Astrocyte of the spinal cord (primary cell): ENCODE measurements around the gene ZNF232.
"Not testable (repeated sequence)": the region's sequence is repeated elsewhere in the genome, so short reads cannot be mapped to it uniquely, and the experiment has no call there.

ENCODE experiments used
- DNase-seq: peaks from one replicate; pipeline ENCODE4 v3.0.0; 2011; ENCODE audit warnings: low read depth, low spot score
- H3K4me3 ChIP-seq: 2 replicates; pipeline ENCODE4 v1.5.1; 2011; ENCODE audit warnings: low read depth, mild to moderate bottlenecking, low read length, moderate library complexity
- in situ Hi-C: cut with HindIII; loops from 2 replicates; pipeline ENCODE4 v1.10.0; 2017; ENCODE audit warnings: low sequenced_read_pairs
- TF ChIP-seq, protein P1 (sequence below): IDR thresholded peaks from 2 replicates; pipeline ENCODE4 v1.5.1; 2012; ENCODE audit warnings: low read depth, mild to moderate bottlenecking, low read length, inconsistent platforms

Gene ZNF232

GRCh38 chr17:5092218-5093010, 19.3 kb downstream of the ZNF232 start:
- TF ChIP-seq, protein P1, sequence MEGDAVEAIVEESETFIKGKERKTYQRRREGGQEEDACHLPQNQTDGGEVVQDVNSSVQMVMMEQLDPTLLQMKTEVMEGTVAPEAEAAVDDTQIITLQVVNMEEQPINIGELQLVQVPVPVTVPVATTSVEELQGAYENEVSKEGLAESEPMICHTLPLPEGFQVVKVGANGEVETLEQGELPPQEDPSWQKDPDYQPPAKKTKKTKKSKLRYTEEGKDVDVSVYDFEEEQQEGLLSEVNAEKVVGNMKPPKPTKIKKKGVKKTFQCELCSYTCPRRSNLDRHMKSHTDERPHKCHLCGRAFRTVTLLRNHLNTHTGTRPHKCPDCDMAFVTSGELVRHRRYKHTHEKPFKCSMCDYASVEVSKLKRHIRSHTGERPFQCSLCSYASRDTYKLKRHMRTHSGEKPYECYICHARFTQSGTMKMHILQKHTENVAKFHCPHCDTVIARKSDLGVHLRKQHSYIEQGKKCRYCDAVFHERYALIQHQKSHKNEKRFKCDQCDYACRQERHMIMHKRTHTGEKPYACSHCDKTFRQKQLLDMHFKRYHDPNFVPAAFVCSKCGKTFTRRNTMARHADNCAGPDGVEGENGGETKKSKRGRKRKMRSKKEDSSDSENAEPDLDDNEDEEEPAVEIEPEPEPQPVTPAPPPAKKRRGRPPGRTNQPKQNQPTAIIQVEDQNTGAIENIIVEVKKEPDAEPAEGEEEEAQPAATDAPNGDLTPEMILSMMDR = no peak
- in situ Hi-C loops = no loop called here
- DNase-seq = peak; percentile 5
- no peak overlapping the region for H3K4me3 ChIP-seq

DNA sequence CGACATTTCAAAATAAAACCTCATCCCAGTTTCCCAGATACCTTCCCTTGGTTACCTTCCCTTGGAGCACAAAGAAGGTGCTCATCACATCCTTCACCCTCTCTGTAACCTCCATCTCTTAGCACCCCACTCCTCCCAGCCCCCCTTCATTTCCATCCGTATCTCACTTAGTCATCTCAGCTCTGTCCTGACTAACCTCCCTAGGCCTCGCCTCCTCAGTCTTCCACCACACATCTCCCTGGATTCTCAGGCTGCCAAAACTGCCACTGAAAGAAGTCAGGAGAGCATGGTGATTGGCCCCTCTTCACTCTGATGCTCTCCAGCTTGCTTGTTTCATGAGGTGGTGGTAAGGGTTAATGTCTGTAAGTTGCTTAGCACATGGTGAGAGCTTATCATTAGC, 31.1 kb downstream of the ZNF232 start:
- TF ChIP-seq, protein P1 = no peak
- in situ Hi-C loops = no loop called here
- H3K4me3 ChIP-seq = no peak overlapping the region
- DNase-seq = no peak

GRCh38 chr17:5078106-5079028, 33.3 kb downstream of the ZNF232 start, which contains the start of gene ZFP3:
TSS of gene ZFP3 (plus strand) at chr17:5078467. CDS start at chr17:5091505, 13,038 bp downstream.
- in situ Hi-C loops = no loop called here
- TF ChIP-seq, protein P1 = peak; percentile 6
- DNase-seq = peak; percentile 82
- H3K4me3 ChIP-seq = peak within 1 kb of the TSS; percentile 68

GRCh38 chr17:5077781-5078105, 33.9 kb downstream of the ZNF232 start:
- in situ Hi-C loops = no loop called here
- H3K4me3 ChIP-seq = peak overlapping the region; percentile 68
- no peak for DNase-seq
- TF ChIP-seq, protein P1 = no peak

- DNase-seq, H3K4me3 ChIP-seq, in situ Hi-C loops: not testable (repeated sequence)
Observed at GRCh38 chr17:5077275-5077674, 34.4 kb downstream of the ZNF232 start.

DNA sequence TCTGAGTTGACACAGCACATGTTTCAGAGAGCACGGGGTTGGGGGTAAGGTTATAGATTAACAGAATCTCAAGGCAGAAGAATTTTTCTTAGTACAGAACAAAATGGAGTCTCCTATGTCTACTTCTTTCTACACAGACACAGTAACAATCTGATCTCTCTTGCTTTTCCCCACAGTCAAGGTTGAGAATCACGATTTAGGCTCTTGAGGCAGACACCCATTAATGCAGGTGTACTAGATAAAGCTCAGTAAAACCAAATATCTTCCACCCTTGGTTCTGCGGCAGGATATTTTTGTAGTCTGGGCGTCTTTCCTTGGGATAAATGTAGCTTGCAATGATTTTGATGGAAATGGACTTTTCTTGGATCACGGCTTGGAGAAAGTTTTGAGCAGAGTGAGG, 36.2 kb downstream of the ZNF232 start:
- DNase-seq, in situ Hi-C loops, H3K4me3 ChIP-seq: not testable (repeated sequence)

- DNase-seq = no peak
- no peak overlapping the region for H3K4me3 ChIP-seq
- TF ChIP-seq, protein P1 = no peak
- in situ Hi-C loops = no loop called here
Observed at GRCh38 chr17:5069724-5070123, 42.0 kb downstream of the ZNF232 start.
